Bronchial epithelial cell (primary cell): ENCODE results near the gene STRBP. TPM values are rescaled to one million over a fixed set of nuclear protein-coding genes. Genes with fewer than 3 reads are reported as not detected.
A peak's percentile ranks its signal among the peaks of the same experiment; 100 is the strongest.

Source experiments
- DNase-seq: peaks from one replicate; pipeline ENCODE4 v3.0.0-alpha.2; 2010; ENCODE audit warnings: low read depth
- FAIRE-seq: peaks from 2 replicates; lab custom pipeline; 2011; peaks lifted over from hg19 to GRCh38; lab: Jason Lieb, UNC
- H3K27me3 ChIP-seq: 2 replicates; pipeline ENCODE4 v1.5.1; 2011; ENCODE audit warnings: low read length; ENCODE audit not compliant: control insufficient read depth, insufficient read depth
- H3K36me3 ChIP-seq: 2 replicates; pipeline ENCODE4 v1.5.1; 2011; ENCODE audit warnings: low read length; ENCODE audit not compliant: control insufficient read depth, insufficient read depth
- H3K4me3 ChIP-seq: 2 replicates; pipeline ENCODE4 v1.5.1; 2011; ENCODE audit warnings: mild to moderate bottlenecking, low read depth, low read length, control low read depth
- CTCF ChIP-seq: IDR thresholded peaks from 2 replicates; pipeline ENCODE4 v1.5.1; 2011; ENCODE audit warnings: mild to moderate bottlenecking, moderate library complexity, low read length, control low read depth, inconsistent platforms; ENCODE audit not compliant: insufficient read depth, severe bottlenecking
- total RNA-seq: library from RNA; depleted of rRNA; stranded (reverse); fragments of >200 nt; gene quantifications from 2 replicates; pipeline ENCODE4 v1.2.1, GENCODE V29; 2014

Gene STRBP
- total RNA-seq, 1 donor from 2014 or later: 15.0 TPM

- Histone ChIP-seq H3K36me3 (no peaks in the 10 kb centered on the region), H3K4me3 (no peak overlapping the region), H3K27me3 (no peaks in the 10 kb centered on the region)
- no peak for DNase-seq
- FAIRE-seq: no peak
- TF ChIP-seq CTCF: no peak
Observed at GRCh38 chr9:123135430-123135829, 133.0 kb downstream of the STRBP start.

GRCh38 chr9:123132696-123133095 is 135.7 kb downstream of the STRBP start:
- DNase-seq (no peak), FAIRE-seq (no peak)
- no peak for TF ChIP-seq CTCF
- H3K4me3 ChIP-seq: no peak overlapping the region
- no peaks in the 10 kb centered on the region for H3K36me3 ChIP-seq
- H3K27me3 ChIP-seq: no peaks in the 10 kb centered on the region

- no peaks in the 10 kb centered on the region for H3K36me3 ChIP-seq
- FAIRE-seq: no peak
- no peak for TF ChIP-seq CTCF
- no peak overlapping the region for H3K4me3 ChIP-seq
- no peaks in the 10 kb centered on the region for H3K27me3 ChIP-seq
- DNase-seq: no peak
Observed at GRCh38 chr9:123131993-123132392, 136.4 kb downstream of the STRBP start.

GRCh38 chr9:123131258-123131657 is 137.1 kb downstream of the STRBP start:
- Histone ChIP-seq H3K36me3 (no peaks in the 10 kb centered on the region), H3K4me3 (no peak overlapping the region), H3K27me3 (no peaks in the 10 kb centered on the region)
- no peak for TF ChIP-seq CTCF
- FAIRE-seq (peak; percentile 23), DNase-seq (peak; percentile 20)

GRCh38 chr9:123129423-123129822 is 139.0 kb downstream of the STRBP start:
- no peak for FAIRE-seq
- no peak for DNase-seq
- Histone ChIP-seq H3K36me3 (no peaks in the 10 kb centered on the region), H3K4me3 (no peak overlapping the region), H3K27me3 (no peaks in the 10 kb centered on the region)
- TF ChIP-seq CTCF: no peak

GRCh38 chr9:123128591-123128990 is 139.8 kb downstream of the STRBP start:
- H3K4me3 ChIP-seq: no peak overlapping the region
- DNase-seq (no peak), FAIRE-seq (no peak)
- no peaks in the 10 kb centered on the region for H3K27me3 ChIP-seq
- no peak for TF ChIP-seq CTCF
- no peaks in the 10 kb centered on the region for H3K36me3 ChIP-seq
